A549 (cell line): ENCODE data around the gene APBA1. TPM values are rescaled to one million over a fixed set of nuclear protein-coding genes. Genes with fewer than 3 reads are reported as not detected.

Experiments used
- ATAC-seq, 2 experiments: fragments of 200-7000 bp in 1 of 2; fragments of >200 bp in 1 of 2; cut with Nextera tagmentation in 1 of 2; cut with Tn5 transposase in 1 of 2; 3 replicates each; pipeline versions ENCODE4 v1.8.0 to v1.9.1; 2018 to 2020; ENCODE audit warnings: mild to moderate bottlenecking in 1 of 2, moderate library complexity in 1 of 2
- CTCF ChIA-PET: fragments of 300-600 bp; sonication (Branson Sonifier 250); formaldehyde crosslinking; extraction: SDS; loops from one replicate; lab custom pipeline; 2021; ENCODE audit warnings: antibody characterized with exemption, inconsistent platforms; lab: Yijun Ruan, JAX
- POLR2A ChIA-PET: fragments of 350-600 bp; formaldehyde crosslinking; extraction: SDS; loops from one replicate; lab custom pipeline; 2021; ENCODE audit warnings: antibody characterized with exemption, inconsistent platforms; lab: Yijun Ruan, JAX
- DNase-seq, 2 experiments: peaks; one replicate each; pipeline versions ENCODE4 v3.0.0 to v3.0.0-alpha.2; 2011 to 2016; ENCODE audit warnings: low read depth in 1 of 2, low spot score in 1 of 2
- FAIRE-seq: peaks from 2 replicates; lab custom pipeline; 2011; peaks lifted over from hg19 to GRCh38; lab: Jason Lieb, UNC
- H3K27ac ChIP-seq, 2 experiments: fragments of >200 bp; sonication (Bioruptor Twin); formaldehyde crosslinking; 3 replicates each; pipeline ENCODE4 v1.5.1; 2016 to 2017
- H3K4me1 ChIP-seq: fragments of >200 bp; sonication (Bioruptor Twin); formaldehyde crosslinking; 3 replicates; pipeline ENCODE4 v1.6.1; 2016
- H3K4me2 ChIP-seq: fragments of >200 bp; sonication (Bioruptor Twin); formaldehyde crosslinking; 3 replicates; pipeline ENCODE4 v1.6.1; 2016
- H3K4me3 ChIP-seq: fragments of >200 bp; sonication (Bioruptor Twin); formaldehyde crosslinking; 3 replicates; pipeline ENCODE4 v1.5.1; 2016
- H3K9me3 ChIP-seq: fragments of >200 bp; sonication (Bioruptor Twin); formaldehyde crosslinking; 3 replicates; pipeline ENCODE4 v1.6.1; 2016
- CBX2 ChIP-seq: fragments of 200-600 bp; sonication (generic); IDR thresholded peaks from 2 replicates; pipeline ENCODE4 v1.6.1; 2016; ENCODE audit warnings: low read depth, mild to moderate bottlenecking, borderline replicate concordance
- CTCF ChIP-seq: fragments of >200 bp; sonication (Bioruptor Twin); formaldehyde crosslinking; IDR thresholded peaks from 3 replicates; pipeline ENCODE4 v1.5.1; 2016
- EHMT2 ChIP-seq: fragments of 200-600 bp; sonication (generic); IDR thresholded peaks from 2 replicates; pipeline ENCODE4 v1.6.1; 2016; ENCODE audit warnings: antibody characterized with exemption, low read depth, mild to moderate bottlenecking, moderate library complexity
- FOSB ChIP-seq: fragments of 250-450 bp; sonication (Bioruptor Pico); IDR thresholded peaks from 2 replicates; pipeline ENCODE4 v1.5.0; 2020; ENCODE audit warnings: mild to moderate bottlenecking, moderate library complexity
- FOXS1 ChIP-seq: fragments of 250-450 bp; sonication (Bioruptor Pico); IDR thresholded peaks from 2 replicates; pipeline ENCODE4 v1.5.0; 2020; ENCODE audit warnings: mild to moderate bottlenecking, moderate library complexity
- HOXA7 ChIP-seq: fragments of 250-450 bp; sonication (Bioruptor Pico); IDR thresholded peaks from 2 replicates; pipeline ENCODE4 v1.5.0; 2020; ENCODE audit warnings: mild to moderate bottlenecking, moderate library complexity
- HOXB13 ChIP-seq: fragments of 250-450 bp; sonication (Bioruptor Pico); IDR thresholded peaks from 2 replicates; pipeline ENCODE4 v1.5.0; 2020; ENCODE audit warnings: low read depth, mild to moderate bottlenecking, moderate library complexity
- HOXB5 ChIP-seq: fragments of 250-450 bp; sonication (Bioruptor Pico); IDR thresholded peaks from 2 replicates; pipeline ENCODE4 v1.5.0; 2020; ENCODE audit warnings: mild to moderate bottlenecking, moderate library complexity
- JUNB ChIP-seq: fragments of >200 bp; sonication (Bioruptor Twin); formaldehyde crosslinking; IDR thresholded peaks from 2 replicates; pipeline ENCODE4 v1.6.1; 2016
- MAZ ChIP-seq: fragments of 150-350 bp; IDR thresholded peaks from 2 replicates; pipeline ENCODE4 v1.6.1; 2014; ENCODE audit warnings: antibody characterized with exemption, low read depth, low read length, borderline replicate concordance
- NFE2L2 ChIP-seq: fragments of 150-350 bp; conservative IDR thresholded peaks from 2 replicates; pipeline ENCODE4 v1.6.1; 2014; ENCODE audit warnings: low read length
- RAD21 ChIP-seq, 2 experiments: fragments of >200 bp in 1 of 2; sonication (Bioruptor Twin) in 1 of 2; formaldehyde crosslinking in 1 of 2; IDR thresholded peaks in 1 of 2; conservative IDR thresholded peaks in 1 of 2; 2 replicates in 1 of 2; 3 replicates in 1 of 2; pipeline ENCODE4 v1.6.1; 2012 to 2018; ENCODE audit warnings: inconsistent platforms in 1 of 2
- RARB ChIP-seq: fragments of 250-450 bp; sonication (Bioruptor Pico); IDR thresholded peaks from 2 replicates; pipeline ENCODE4 v1.8.0; 2021; ENCODE audit warnings: mild to moderate bottlenecking, moderate library complexity
- RCOR1 ChIP-seq: fragments of 150-350 bp; IDR thresholded peaks from 2 replicates; pipeline ENCODE4 v1.6.1; 2014; ENCODE audit warnings: antibody characterized with exemption, low read length, low read depth
- REST ChIP-seq: fragments of 200-600 bp; sonication (generic); IDR thresholded peaks from 2 replicates; pipeline ENCODE4 v1.6.1; 2016; ENCODE audit warnings: antibody characterized with exemption, mild to moderate bottlenecking, moderate library complexity
- RNF2 ChIP-seq: fragments of 200-600 bp; sonication (generic); IDR thresholded peaks from 2 replicates; pipeline ENCODE4 v1.6.1; 2016; ENCODE audit warnings: low read depth, mild to moderate bottlenecking, antibody characterized with exemption, moderate library complexity, borderline replicate concordance
- TFCP2L1 ChIP-seq: fragments of 250-450 bp; sonication (Bioruptor Pico); IDR thresholded peaks from 2 replicates; pipeline ENCODE4 v1.5.0; 2021; ENCODE audit warnings: mild to moderate bottlenecking
- USF2 ChIP-seq: fragments of 450-650 bp; IDR thresholded peaks from 2 replicates; pipeline ENCODE4 v1.6.1; 2014; ENCODE audit warnings: antibody characterized with exemption
- ZSCAN20 ChIP-seq: fragments of 250-450 bp; sonication (Bioruptor Pico); IDR thresholded peaks from 2 replicates; pipeline ENCODE4 v1.8.0; 2022; ENCODE audit warnings: mild to moderate bottlenecking, moderate library complexity
- WGBS: methylation state at CpG from one replicate; pipeline ENCODE4 v1.1.6; 2017; ENCODE audit errors: missing lambda C conversion rate; 5-methylcytosine and 5-hydroxymethylcytosine counted together
- polyA plus RNA-seq, 4 experiments: library from polyadenylated mRNA; depleted of rRNA in 3 of 4; stranded (reverse); fragments of >200 nt; fragmentation: RNase III in 1 of 4; extraction: RNeasy Plus Mini Kit Qiagen cat#74134 plus additional on column Dnase treatment in 1 of 4; gene quantifications; 2 replicates in 3 of 4; 3 replicates in 1 of 4; pipeline ENCODE4 v1.2.3, GENCODE V29; 2011 to 2017
- TF ChIP-seq, protein P1 (sequence below): IDR thresholded peaks from 2 replicates; pipeline ENCODE4 v1.6.1; 2012; ENCODE audit warnings: low read depth, borderline replicate concordance
- TF ChIP-seq, protein P2 (sequence below): fragments of 150-350 bp; IDR thresholded peaks from 2 replicates; pipeline ENCODE4 v1.6.1; 2014; ENCODE audit warnings: low read depth, mild to moderate bottlenecking, low read length
- TF ChIP-seq, protein P3 (sequence below): fragments of >200 bp; sonication (Bioruptor Twin); formaldehyde crosslinking; IDR thresholded peaks from 3 replicates; pipeline ENCODE4 v1.6.1; 2016

The APBA1 gene
- polyA plus RNA-seq, 2 of the 4 experiments (the other 2 are of a cell fraction) = 0.22 to 1.6 TPM

DNA sequence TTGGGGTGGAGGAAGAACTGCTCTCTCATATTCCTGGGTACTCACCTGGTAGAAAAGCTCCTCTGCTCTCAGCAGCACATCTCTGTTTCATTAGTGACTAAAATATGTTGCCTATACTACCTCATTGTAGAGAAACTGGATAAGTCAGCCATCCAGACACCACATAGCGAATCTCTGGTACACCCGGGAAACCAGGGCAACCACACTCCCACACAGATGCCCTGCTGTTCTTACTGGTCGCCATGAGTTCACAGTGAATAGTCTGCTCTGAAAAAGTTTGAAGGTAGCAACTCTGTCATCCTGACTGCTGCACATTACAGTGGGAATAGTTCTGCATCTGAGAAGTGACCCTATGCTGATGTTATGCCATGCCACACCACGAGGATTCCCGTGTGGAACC, 212.2 kb downstream of the APBA1 start:
- Histone ChIP-seq H3K4me3 (no peak overlapping the region), H3K4me1 (no peaks in the 10 kb centered on the region), H3K4me2 (no peak overlapping the region), H3K27ac (no peak overlapping the region), H3K9me3 (no peaks in the 10 kb centered on the region)
- DNase-seq (no peak), FAIRE-seq (no peak), ATAC-seq (no peak)
- ChIA-PET CTCF (interaction anchor here (1.3 kb wide), 1 partner anchor 8 kb away, joined by 8 read pairs; no protein-coding TSS in a partner anchor), POLR2A (no interaction called here)
- 53% methylated on average over 5 of the region's 5 CpGs for WGBS
- TF ChIP-seq ZSCAN20 (CRISPR knock-in tag) (no peak), EHMT2 (no peak), RNF2 (no peak), HOXA7 (CRISPR knock-in tag) (no peak), MAZ (no peak), USF2 (no peak), FOXS1 (CRISPR knock-in tag) (no peak), RARB (no peak), TFCP2L1 (CRISPR knock-in tag) (no peak)
- TF ChIP-seq, protein P1, sequence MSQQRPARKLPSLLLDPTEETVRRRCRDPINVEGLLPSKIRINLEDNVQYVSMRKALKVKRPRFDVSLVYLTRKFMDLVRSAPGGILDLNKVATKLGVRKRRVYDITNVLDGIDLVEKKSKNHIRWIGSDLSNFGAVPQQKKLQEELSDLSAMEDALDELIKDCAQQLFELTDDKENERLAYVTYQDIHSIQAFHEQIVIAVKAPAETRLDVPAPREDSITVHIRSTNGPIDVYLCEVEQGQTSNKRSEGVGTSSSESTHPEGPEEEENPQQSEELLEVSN = no peak

DNA sequence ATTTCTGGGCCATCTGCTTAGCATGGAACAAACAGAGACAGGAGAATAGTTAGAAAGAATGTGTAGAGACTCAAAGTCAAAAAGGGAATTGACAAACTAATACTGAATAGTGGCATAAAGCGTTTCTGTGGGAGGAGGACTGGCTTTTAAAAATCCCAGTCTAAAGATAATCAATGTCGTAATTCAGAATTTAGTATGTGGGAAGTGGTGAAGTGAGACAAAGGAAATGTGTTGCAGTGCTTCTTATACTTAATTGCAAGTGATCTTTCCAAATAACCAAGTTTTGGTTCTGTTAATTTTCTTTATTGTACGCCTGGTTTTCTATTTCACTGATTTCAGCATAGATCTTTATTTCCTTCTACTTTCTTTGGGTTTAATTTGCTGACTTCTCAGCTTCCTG, 214.0 kb downstream of the APBA1 start:
- Histone ChIP-seq H3K4me3 (no peak overlapping the region), H3K4me2 (no peak overlapping the region), H3K9me3 (no peaks in the 10 kb centered on the region), H3K27ac (no peak overlapping the region), H3K4me1 (no peaks in the 10 kb centered on the region)
- no peak for DNase-seq
- POLR2A ChIA-PET = no interaction called here
- no peak for ATAC-seq
- WGBS = 43% methylated on average over 3 of the region's 3 CpGs
- CTCF ChIA-PET = interaction anchor here (1.5 kb wide), 1 partner anchor 37 kb away, joined by 5 read pairs; no protein-coding TSS in a partner anchor
- no peak for TF ChIP-seq NFE2L2
- TF ChIP-seq, protein P2, sequence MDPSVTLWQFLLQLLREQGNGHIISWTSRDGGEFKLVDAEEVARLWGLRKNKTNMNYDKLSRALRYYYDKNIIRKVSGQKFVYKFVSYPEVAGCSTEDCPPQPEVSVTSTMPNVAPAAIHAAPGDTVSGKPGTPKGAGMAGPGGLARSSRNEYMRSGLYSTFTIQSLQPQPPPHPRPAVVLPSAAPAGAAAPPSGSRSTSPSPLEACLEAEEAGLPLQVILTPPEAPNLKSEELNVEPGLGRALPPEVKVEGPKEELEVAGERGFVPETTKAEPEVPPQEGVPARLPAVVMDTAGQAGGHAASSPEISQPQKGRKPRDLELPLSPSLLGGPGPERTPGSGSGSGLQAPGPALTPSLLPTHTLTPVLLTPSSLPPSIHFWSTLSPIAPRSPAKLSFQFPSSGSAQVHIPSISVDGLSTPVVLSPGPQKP = no peak
- TF ChIP-seq REST = no peak
- no peak for TF ChIP-seq CBX2
- TF ChIP-seq, protein P3, sequence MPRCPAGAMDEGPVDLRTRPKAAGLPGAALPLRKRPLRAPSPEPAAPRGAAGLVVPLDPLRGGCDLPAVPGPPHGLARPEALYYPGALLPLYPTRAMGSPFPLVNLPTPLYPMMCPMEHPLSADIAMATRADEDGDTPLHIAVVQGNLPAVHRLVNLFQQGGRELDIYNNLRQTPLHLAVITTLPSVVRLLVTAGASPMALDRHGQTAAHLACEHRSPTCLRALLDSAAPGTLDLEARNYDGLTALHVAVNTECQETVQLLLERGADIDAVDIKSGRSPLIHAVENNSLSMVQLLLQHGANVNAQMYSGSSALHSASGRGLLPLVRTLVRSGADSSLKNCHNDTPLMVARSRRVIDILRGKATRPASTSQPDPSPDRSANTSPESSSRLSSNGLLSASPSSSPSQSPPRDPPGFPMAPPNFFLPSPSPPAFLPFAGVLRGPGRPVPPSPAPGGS = no peak
- no peak for TF ChIP-seq ZSCAN20 (CRISPR knock-in tag)
- no peak for TF ChIP-seq EHMT2
- TF ChIP-seq JUNB = no peak
- no peak for TF ChIP-seq HOXB13 (CRISPR knock-in tag)
- no peak for TF ChIP-seq MAZ
- no peak for TF ChIP-seq RCOR1
- no peak for TF ChIP-seq FOSB (CRISPR knock-in tag)
- no peak for TF ChIP-seq HOXB5 (CRISPR knock-in tag)
- no peak for TF ChIP-seq RAD21 (conservative IDR thresholded peaks at IDR 0.05 in 1 of 2, IDR thresholded peaks at IDR 0.05 in 1 of 2)
- TF ChIP-seq CTCF = no peak
- no peak for FAIRE-seq
